Measurements from ENCODE around the gene SECTM1.

SECTM1 gene

GRCh38 chr17:82301916-82302567, 31.5 kb downstream of the SECTM1 start:
- in situ Hi-C loops (cut with MboI; ENCODE audit: low sequenced_read_pairs) = no loop called here

GRCh38 chr17:82301300-82301915, 32.2 kb downstream of the SECTM1 start:
- in situ Hi-C loops (cut with MboI; ENCODE audit: low sequenced_read_pairs) = no loop called here

- in situ Hi-C loops (cut with MboI; ENCODE audit: low sequenced_read_pairs) = no loop called here
Observed at GRCh38 chr17:82300707-82301270, 32.8 kb downstream of the SECTM1 start.

GRCh38 chr17:82300228-82300627, 33.3 kb downstream of the SECTM1 start:
- in situ Hi-C loops (cut with MboI; ENCODE audit: low sequenced_read_pairs) = no loop called here

- in situ Hi-C loops (cut with MboI; ENCODE audit: low sequenced_read_pairs) = no loop called here
Observed at GRCh38 chr17:82299452-82299851, 34.1 kb downstream of the SECTM1 start.

GRCh38 chr17:82298538-82299421, 34.8 kb downstream of the SECTM1 start:
- in situ Hi-C loops (cut with MboI; ENCODE audit: low sequenced_read_pairs) = no loop called here

GRCh38 chr17:82297714-82298537, 35.6 kb downstream of the SECTM1 start:
- in situ Hi-C loops (cut with MboI; ENCODE audit: low sequenced_read_pairs) = no loop called here

- in situ Hi-C loops (cut with MboI; ENCODE audit: low sequenced_read_pairs) = no loop called here
Observed at GRCh38 chr17:82297280-82297713, 36.3 kb downstream of the SECTM1 start.

GRCh38 chr17:82296511-82297279, 36.9 kb downstream of the SECTM1 start:
- in situ Hi-C loops (cut with MboI; ENCODE audit: low sequenced_read_pairs) = no loop called here

- in situ Hi-C loops (cut with MboI; ENCODE audit: low sequenced_read_pairs) = no loop called here
Observed at GRCh38 chr17:82295472-82295814, 38.1 kb downstream of the SECTM1 start.

- in situ Hi-C loops (cut with MboI; ENCODE audit: low sequenced_read_pairs) = no loop called here
Observed at GRCh38 chr17:82294064-82294773, 39.3 kb downstream of the SECTM1 start.

- in situ Hi-C loops (cut with MboI; ENCODE audit: low sequenced_read_pairs) = no loop called here
Observed at GRCh38 chr17:82292251-82293154, 41.1 kb downstream of the SECTM1 start.

- in situ Hi-C loops (cut with MboI; ENCODE audit: low sequenced_read_pairs) = no loop called here
Observed at GRCh38 chr17:82291582-82292250, 41.9 kb downstream of the SECTM1 start.

- in situ Hi-C loops (cut with MboI; ENCODE audit: low sequenced_read_pairs) = no loop called here
Observed at GRCh38 chr17:82287868-82288801, 45.4 kb downstream of the SECTM1 start.

GRCh38 chr17:82287013-82287867, 46.3 kb downstream of the SECTM1 start:
- in situ Hi-C loops (cut with MboI; ENCODE audit: low sequenced_read_pairs) = no loop called here

- in situ Hi-C loops (cut with MboI; ENCODE audit: low sequenced_read_pairs) = no loop called here
Observed at GRCh38 chr17:82285141-82285540, 48.4 kb downstream of the SECTM1 start.
